K562 (cell line): ENCODE measurements around the gene YARS1. TPM values are rescaled to one million over a fixed set of nuclear protein-coding genes. Genes with fewer than 3 reads are reported as not detected.
A peak's percentile ranks its signal among the peaks of the same experiment; 100 is the strongest.

Experiments used
- ATF4 ChIP-seq: fragments of 450-650 bp; formaldehyde crosslinking; IDR thresholded peaks from 2 replicates; pipeline ENCODE4 v1.4.0; 2022; ENCODE audit warnings: mild to moderate bottlenecking, moderate library complexity
- CREB5 ChIP-seq: fragments of 250-450 bp; sonication (Bioruptor Pico); IDR thresholded peaks from 2 replicates; pipeline ENCODE4 v1.5.0; 2020; ENCODE audit warnings: mild to moderate bottlenecking
- CTCFL ChIP-seq: IDR thresholded peaks from 2 replicates; pipeline ENCODE4 v1.6.1; 2011; ENCODE audit warnings: borderline replicate concordance, low read depth, mild to moderate bottlenecking, moderate library complexity, low read length; ENCODE audit not compliant: insufficient read depth, poor library complexity, severe bottlenecking
- DLX4 ChIP-seq: fragments of 250-450 bp; sonication (Bioruptor Pico); IDR thresholded peaks from 2 replicates; pipeline ENCODE4 v1.6.1; 2021; ENCODE audit warnings: mild to moderate bottlenecking
- ETV5 ChIP-seq: sonication (generic); formaldehyde crosslinking; IDR thresholded peaks from 2 replicates; pipeline ENCODE4 v1.4.0; 2020; ENCODE audit warnings: low read depth, mild to moderate bottlenecking, missing genetic modification reagents
- GABPB1 ChIP-seq: sonication (generic); formaldehyde crosslinking; IDR thresholded peaks from 2 replicates; pipeline ENCODE4 v1.8.0; 2022; ENCODE audit warnings: mild to moderate bottlenecking, missing genetic modification reagents
- GTF3C2 ChIP-seq: IDR thresholded peaks from 3 replicates; pipeline ENCODE4 v1.6.1; 2011; ENCODE audit warnings: borderline replicate concordance, mild to moderate bottlenecking, moderate library complexity; ENCODE audit not compliant: insufficient read length; ENCODE audit errors: extremely low read depth
- HMG20B ChIP-seq: fragments of 250-450 bp; sonication (Bioruptor Pico); IDR thresholded peaks from 2 replicates; pipeline ENCODE4 v1.5.0; 2021; ENCODE audit warnings: mild to moderate bottlenecking
- KAT8 ChIP-seq: fragments of 450-650 bp; IDR thresholded peaks from 2 replicates; pipeline ENCODE4 v1.6.1; 2016; ENCODE audit warnings: low read depth, mild to moderate bottlenecking
- KDM1A ChIP-seq, 2 experiments: fragments of 450-650 bp; IDR thresholded peaks; 2 replicates each; pipeline ENCODE4 v1.6.1; 2016; ENCODE audit warnings: mild to moderate bottlenecking in 2 of 2
- LCOR ChIP-seq: sonication (generic); formaldehyde crosslinking; IDR thresholded peaks from 2 replicates; pipeline ENCODE4 v1.8.0; 2022; ENCODE audit warnings: mild to moderate bottlenecking, missing genetic modification reagents
- PHF20 ChIP-seq: fragments of 450-650 bp; IDR thresholded peaks from 2 replicates; pipeline ENCODE4 v1.6.1; 2018; ENCODE audit not compliant: partially characterized antibody
- POU5F1 ChIP-seq: fragments of 150-350 bp; IDR thresholded peaks from 2 replicates; pipeline ENCODE4 v1.6.1; 2014; ENCODE audit warnings: borderline replicate concordance, low read length, low read depth, mild to moderate bottlenecking; ENCODE audit not compliant: partially characterized antibody
- SIN3B ChIP-seq: fragments of 450-650 bp; IDR thresholded peaks from 2 replicates; pipeline ENCODE4 v1.6.1; 2017; ENCODE audit warnings: low read depth, mild to moderate bottlenecking, moderate library complexity
- SP2 ChIP-seq: IDR thresholded peaks from 2 replicates; pipeline ENCODE4 v1.6.1; 2011; ENCODE audit warnings: mild to moderate bottlenecking, low read depth, low read length, moderate library complexity; ENCODE audit not compliant: poor library complexity, severe bottlenecking; ENCODE audit errors: extremely low read depth
- YY1 ChIP-seq, 3 experiments: IDR thresholded peaks; 2 replicates each; pipeline ENCODE4 v1.6.1; 2011; ENCODE audit warnings: low read length in 2 of 3, mild to moderate bottlenecking in 2 of 3, moderate library complexity in 2 of 3, borderline replicate concordance in 1 of 3, control low read depth in 1 of 3, low read depth in 1 of 3; ENCODE audit not compliant: insufficient read depth in 3 of 3, insufficient replicate concordance in 2 of 3, control insufficient read depth in 1 of 3, insufficient read length in 1 of 3; ENCODE audit errors: extremely low read depth in 1 of 3
- ZNF589 ChIP-seq: fragments of 200-800 bp; sonication (Bioruptor generic); IDR thresholded peaks from 2 replicates; pipeline ENCODE4 v1.6.1; 2016; ENCODE audit warnings: low read depth, missing genetic modification characterization, missing compliant biosample characterization
- ZNF717 ChIP-seq: fragments of 250-450 bp; sonication (Bioruptor Pico); IDR thresholded peaks from 2 replicates; pipeline ENCODE4 v1.5.0; 2021
- polyA plus RNA-seq, 8 experiments: library from polyadenylated mRNA; depleted of rRNA in 4 of 8; stranded (reverse) in 5 of 8; unstranded in 3 of 8; fragments of >200 nt; fragmentation: Nextera tagmentation in 2 of 8; fragmentation: Illumina TruSeq in 1 of 8; extraction: Ambion mirVana in 2 of 8; extraction: Trizol in 1 of 8; gene quantifications; 2 replicates each; pipeline versions ENCODE4 v1.2.1 to v1.2.3, GENCODE V29; 2011 to 2014; ENCODE audit warnings: inconsistent platforms in 1 of 8, missing spikeins in 1 of 8
- total RNA-seq, 7 experiments: library from RNA; depleted of rRNA in 6 of 7; stranded (reverse); fragments of >200 nt in 6 of 7; fragmentation: Illumina TruSeq in 2 of 7; extraction: Trizol in 2 of 7; gene quantifications; 2 replicates each; pipeline versions ENCODE4 v1.2.1 to v1.2.3, GENCODE V29; 2011 to 2021; ENCODE audit warnings: low replicate concordance in 1 of 7

YARS1 gene
- total and polyA plus RNA-seq, 9 of the 15 experiments (the other 6 are each of a cell fraction or from before 2014, with no cell fraction given), result 66.2 to 336 (median 201) TPM

- TF ChIP-seq GTF3C2 (no peak), ETV5 (CRISPR knock-in tag) (peak; percentile 98), SP2 (no peak), GABPB1 (CRISPR knock-in tag) (peak; percentile 89), POU5F1 (no peak), PHF20 (peak; percentile 82), KAT8 (no peak), YY1 (IDR thresholded peaks at IDR 0.05; ENCODE audit: borderline replicate concordance in 1 of 3, control insufficient read depth in 1 of 3, extremely low read depth in 1 of 3, insufficient read depth in 3 of 3, insufficient read length in 1 of 3, insufficient replicate concordance in 2 of 3, low read depth in 1 of 3, low read length in 2 of 3) (peak; percentile 66 to 96 (median 89)), ZNF589 (CRISPR knock-in tag) (peak; percentile 93), ZNF717 (no peak), HMG20B (CRISPR knock-in tag) (no peak), KDM1A (IDR thresholded peaks at IDR 0.05) (peak in 1 of 2 experiments; percentile 37; a peak in 2 of 4 replicates), SIN3B (peak; percentile 74; the same call in 1 of the 2 replicates), CREB5 (CRISPR knock-in tag) (no peak), CTCFL (no peak), LCOR (CRISPR knock-in tag) (peak; percentile 99), DLX4 (CRISPR knock-in tag) (no peak), ATF4 (peak; percentile 100)
Measured at GRCh38 chr1:32817159-32817814, at the start of gene YARS1, which contains the start of gene S100PBP (continued).
